ENCODE data around the gene DPT. TPM values are rescaled to one million over a fixed set of nuclear protein-coding genes. Genes with fewer than 3 reads are reported as not detected.

Gene DPT
- total RNA-seq, 2 experiments from 2014 or later, result not detected

DNA sequence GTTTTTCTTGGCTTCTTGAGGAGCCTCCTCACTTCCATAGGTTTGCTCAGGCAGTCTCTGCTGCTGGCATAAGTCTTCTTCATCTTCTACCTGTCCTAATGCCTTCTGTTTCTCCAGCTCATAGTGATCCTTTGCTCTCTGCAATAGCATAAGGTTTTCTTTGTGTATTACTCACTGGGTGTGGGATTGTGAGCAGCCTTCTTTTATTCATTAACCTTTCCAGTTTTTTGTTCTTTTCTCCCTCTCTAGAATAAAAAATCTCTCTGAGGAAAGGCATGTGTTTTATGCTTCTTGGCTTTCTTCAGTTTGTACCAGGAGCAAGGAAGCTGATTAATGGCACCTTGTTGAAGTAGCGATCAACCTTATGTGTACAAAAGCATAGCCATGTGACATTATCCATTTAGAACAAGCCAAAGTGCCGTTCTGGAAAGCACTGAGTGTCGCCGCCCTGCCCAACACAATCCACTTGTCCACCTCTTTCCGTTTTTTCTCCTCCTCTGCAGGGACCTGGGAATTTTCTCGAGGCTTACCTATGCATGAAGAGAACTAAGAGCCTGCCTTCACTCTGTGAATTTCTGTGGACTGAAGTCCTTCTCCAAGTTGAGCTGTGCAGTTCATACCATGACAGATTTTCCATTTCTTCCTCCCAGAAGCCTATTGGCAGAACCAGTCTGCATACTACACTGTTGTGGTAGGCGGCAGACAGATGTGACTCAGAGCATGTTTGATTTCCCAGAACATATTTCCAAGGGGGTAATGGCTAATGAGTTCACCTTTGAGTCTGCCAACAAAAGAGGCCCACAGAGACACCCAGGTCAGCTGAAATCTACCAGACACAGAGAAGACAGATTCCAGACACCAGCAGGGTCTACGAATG is 39.0 kb downstream of the DPT start:
- ChIA-PET CTCF (no interaction called here), POLR2A (no interaction called here)
- no peaks in the 10 kb centered on the region for H3K36me3 ChIP-seq (ENCODE audit: insufficient read depth, low read length)
- intact Hi-C loops (cut with DNase I, micrococcal nuclease), result no loop called here
- no peak for DNase-seq
- TF ChIP-seq, protein P1, sequence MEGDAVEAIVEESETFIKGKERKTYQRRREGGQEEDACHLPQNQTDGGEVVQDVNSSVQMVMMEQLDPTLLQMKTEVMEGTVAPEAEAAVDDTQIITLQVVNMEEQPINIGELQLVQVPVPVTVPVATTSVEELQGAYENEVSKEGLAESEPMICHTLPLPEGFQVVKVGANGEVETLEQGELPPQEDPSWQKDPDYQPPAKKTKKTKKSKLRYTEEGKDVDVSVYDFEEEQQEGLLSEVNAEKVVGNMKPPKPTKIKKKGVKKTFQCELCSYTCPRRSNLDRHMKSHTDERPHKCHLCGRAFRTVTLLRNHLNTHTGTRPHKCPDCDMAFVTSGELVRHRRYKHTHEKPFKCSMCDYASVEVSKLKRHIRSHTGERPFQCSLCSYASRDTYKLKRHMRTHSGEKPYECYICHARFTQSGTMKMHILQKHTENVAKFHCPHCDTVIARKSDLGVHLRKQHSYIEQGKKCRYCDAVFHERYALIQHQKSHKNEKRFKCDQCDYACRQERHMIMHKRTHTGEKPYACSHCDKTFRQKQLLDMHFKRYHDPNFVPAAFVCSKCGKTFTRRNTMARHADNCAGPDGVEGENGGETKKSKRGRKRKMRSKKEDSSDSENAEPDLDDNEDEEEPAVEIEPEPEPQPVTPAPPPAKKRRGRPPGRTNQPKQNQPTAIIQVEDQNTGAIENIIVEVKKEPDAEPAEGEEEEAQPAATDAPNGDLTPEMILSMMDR (IDR thresholded peaks at IDR 0.05), result no peak
- H3K4me3 Mint-ChIP-seq, result no peak overlapping the region
- no peak overlapping the region for H3K27ac ChIP-seq (ENCODE audit: low read depth in 1 of 2, low read length in 2 of 2)
- H3K4me3 ChIP-seq (ENCODE audit: low read length), result no peak overlapping the region
- peaks cover 17% of the 10 kb centered on the region for H3K27me3 Mint-ChIP-seq
- H3K27ac Mint-ChIP-seq, result no peak overlapping the region
- H3K36me3 Mint-ChIP-seq (ENCODE audit: low read depth), result no peaks in the 10 kb centered on the region
- no peak for ATAC-seq (ENCODE audit: poor library complexity)
- H3K27me3 ChIP-seq (ENCODE audit: control insufficient read depth in 1 of 2, insufficient read depth in 2 of 2, low read length in 2 of 2), result peaks cover 0 to 6% of the 10 kb centered on the region in 2 experiments
- no peaks in the 10 kb centered on the region for H3K9me3 ChIP-seq (ENCODE audit: control insufficient read depth in 1 of 2, insufficient read depth in 1 of 2, low read length in 2 of 2)
- no peaks in the 10 kb centered on the region for H3K4me1 Mint-ChIP-seq (ENCODE audit: low read depth)
- no peaks in the 10 kb centered on the region for H3K4me1 ChIP-seq (ENCODE audit: insufficient read depth, low read length)
- no peaks in the 10 kb centered on the region for H3K9me3 Mint-ChIP-seq

GRCh38 chr1:168689327-168689657 is 39.7 kb downstream of the DPT start:
- Histone ChIP-seq H3K4me1 (ENCODE audit: insufficient read depth, low read length) (no peaks in the 10 kb centered on the region), H3K27ac (ENCODE audit: low read depth in 1 of 2, low read length in 2 of 2) (no peak overlapping the region), H3K9me3 (ENCODE audit: control insufficient read depth in 1 of 2, insufficient read depth in 1 of 2, low read length in 2 of 2) (no peaks in the 10 kb centered on the region), H3K27me3 (ENCODE audit: control insufficient read depth in 1 of 2, insufficient read depth in 2 of 2, low read length in 2 of 2) (peaks cover 0 to 6% of the 10 kb centered on the region in 2 experiments), H3K36me3 (ENCODE audit: insufficient read depth, low read length) (no peaks in the 10 kb centered on the region), H3K4me3 (ENCODE audit: low read length) (no peak overlapping the region)
- DNase-seq (no peak), ATAC-seq (ENCODE audit: poor library complexity) (no peak)
- Mint-ChIP-seq H3K9me3 (no peaks in the 10 kb centered on the region), H3K27me3 (peaks cover 20% of the 10 kb centered on the region), H3K36me3 (ENCODE audit: low read depth) (no peaks in the 10 kb centered on the region), H3K27ac (no peak overlapping the region), H3K4me1 (ENCODE audit: low read depth) (no peaks in the 10 kb centered on the region), H3K4me3 (no peak overlapping the region)
- TF ChIP-seq, protein P1 (IDR thresholded peaks at IDR 0.05), result no peak
- ChIA-PET CTCF (no interaction called here), POLR2A (no interaction called here)
- intact Hi-C loops (cut with DNase I, micrococcal nuclease), result no loop called here

DNA sequence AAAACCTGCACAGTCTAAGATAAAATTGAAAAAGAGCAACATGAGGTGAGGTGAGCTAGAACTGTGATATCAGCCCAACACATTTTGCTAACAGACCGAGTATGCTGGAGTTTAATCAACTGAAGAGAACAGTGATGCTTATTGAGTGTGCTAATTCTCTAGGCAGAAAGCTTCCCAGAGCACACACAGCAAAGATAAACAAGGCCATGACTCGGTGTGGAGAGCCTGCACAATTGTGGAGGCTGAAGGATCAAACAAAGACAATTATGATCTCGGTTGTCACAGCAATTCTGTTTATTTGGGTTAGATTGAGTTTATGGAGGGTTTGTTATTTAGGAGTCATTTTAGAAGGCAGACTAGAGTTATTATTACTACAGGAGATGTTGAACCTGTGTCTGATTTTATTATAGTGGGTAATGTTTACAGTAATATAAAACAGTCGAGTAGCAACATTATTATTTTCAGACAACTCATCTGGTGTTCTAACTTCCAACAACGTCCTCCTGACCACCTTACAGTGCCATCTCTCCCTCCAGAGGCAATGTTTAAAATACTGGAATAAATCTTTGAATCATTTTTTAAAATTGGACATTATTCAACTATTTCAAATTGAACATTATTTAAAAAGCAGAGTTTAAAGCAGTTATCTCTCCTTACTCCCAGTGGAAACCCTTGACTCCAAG is 40.2 kb downstream of the DPT start:
- DNase-seq (no peak), ATAC-seq (ENCODE audit: poor library complexity) (no peak)
- no peak overlapping the region for H3K27ac Mint-ChIP-seq
- Histone ChIP-seq H3K9me3 (ENCODE audit: control insufficient read depth in 1 of 2, insufficient read depth in 1 of 2, low read length in 2 of 2) (peaks cover 0 to 3% of the 10 kb centered on the region in 2 experiments), H3K4me3 (ENCODE audit: low read length) (no peak overlapping the region), H3K36me3 (ENCODE audit: insufficient read depth, low read length) (no peaks in the 10 kb centered on the region), H3K27me3 (ENCODE audit: control insufficient read depth in 1 of 2, insufficient read depth in 2 of 2, low read length in 2 of 2) (peaks cover under 1 to 6% of the 10 kb centered on the region in 2 experiments), H3K27ac (ENCODE audit: low read depth in 1 of 2, low read length in 2 of 2) (no peak overlapping the region), H3K4me1 (ENCODE audit: insufficient read depth, low read length) (no peaks in the 10 kb centered on the region)
- ChIA-PET POLR2A (no interaction called here), CTCF (interaction anchor here (0.8 kb wide), 1 partner anchor 25 kb away, joined by 3 read pairs; no protein-coding TSS in a partner anchor)
- H3K4me3 Mint-ChIP-seq, result no peak overlapping the region
- intact Hi-C loops (cut with DNase I, micrococcal nuclease), result no loop called here
- no peaks in the 10 kb centered on the region for H3K9me3 Mint-ChIP-seq
- peaks cover 21% of the 10 kb centered on the region for H3K27me3 Mint-ChIP-seq
- TF ChIP-seq, protein P1 (IDR thresholded peaks at IDR 0.05), result no peak
- H3K4me1 Mint-ChIP-seq (ENCODE audit: low read depth), result no peaks in the 10 kb centered on the region
- H3K36me3 Mint-ChIP-seq (ENCODE audit: low read depth), result no peaks in the 10 kb centered on the region
